ENCODE data around the gene MARVELD3.

- TF ChIP-seq CTCF (conservative IDR thresholded peaks at IDR 0.05 in 1 of 2, IDR thresholded peaks at IDR 0.05 in 1 of 2; ENCODE audit: extremely low read depth in 1 of 2, insufficient read depth in 1 of 2, low read depth in 1 of 2, low read length in 2 of 2) (no peak), EZH2 (IDR thresholded peaks at IDR 0.05; ENCODE audit: borderline replicate concordance, low read length) (no peak)
These were observed 41.3 kb upstream of the MARVELD3 start for GRCh38 chr16:71584543-71585317.

Data from mammary epithelial cell (primary cell).